ENCODE measurements around the gene SLC25A45.

Gene SLC25A45

DNA sequence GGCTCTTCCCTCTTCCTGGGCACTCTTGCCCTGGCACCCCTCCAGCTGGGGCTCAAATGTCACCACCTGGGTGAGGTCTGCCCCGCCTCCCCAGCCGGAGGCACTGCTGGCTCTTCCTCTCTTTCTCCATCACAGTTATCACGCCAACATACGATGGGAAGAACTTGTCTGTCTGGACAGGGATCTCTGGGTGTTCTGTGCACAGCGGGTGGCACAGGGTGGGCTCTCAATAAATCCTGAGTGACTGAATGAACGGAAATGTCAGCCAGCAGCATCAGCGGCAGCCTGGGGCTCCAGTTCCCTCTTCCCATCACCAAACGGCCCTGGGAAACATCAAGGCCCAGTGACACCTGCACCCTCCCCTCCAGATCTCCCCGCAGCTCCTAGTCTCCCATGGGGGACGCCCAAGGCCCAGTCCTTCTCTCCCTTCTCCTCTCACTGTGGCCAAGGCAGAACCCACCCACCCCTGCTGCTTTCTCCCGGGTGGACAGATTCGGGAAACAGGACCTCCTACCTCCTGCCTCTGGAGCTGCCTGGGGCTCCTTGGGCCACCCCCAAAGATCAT, 440 bp upstream of the SLC25A45 start:
- H3K36me3 ChIP-seq (ENCODE audit: control insufficient read depth, insufficient read depth, low read length): peaks cover 1% of the 10 kb centered on the region
- peak overlapping the region; percentile 99 for H3K27ac ChIP-seq (ENCODE audit: low read depth, low read length, severe bottlenecking)
- 79 to 84% methylated on average over 8 to 11 of the region's 12 CpGs for WGBS, 2 experiments (ENCODE audit: insufficient coverage in 2 of 2)
- H3K4me3 ChIP-seq (ENCODE audit: extremely low read depth, insufficient read depth, low read length, poor library complexity, severe bottlenecking): peak overlapping the region; percentile 21
- H3K9me3 ChIP-seq (ENCODE audit: control insufficient read depth, low read length): no peaks in the 10 kb centered on the region
- H3K4me1 ChIP-seq (ENCODE audit: control insufficient read depth, insufficient read depth, low read length, poor library complexity, severe bottlenecking): peaks cover 36% of the 10 kb centered on the region

GRCh38 chr11:65381716-65382032, 772 bp downstream of the SLC25A45 start:
- no peaks in the 10 kb centered on the region for H3K36me3 ChIP-seq (ENCODE audit: control insufficient read depth, insufficient read depth, low read length)
- WGBS, 2 experiments (ENCODE audit: insufficient coverage in 2 of 2): 20 to 21% methylated on average over 1 to 2 of the region's 6 CpGs
- no peaks in the 10 kb centered on the region for H3K9me3 ChIP-seq (ENCODE audit: control insufficient read depth, low read length)
- H3K4me1 ChIP-seq (ENCODE audit: control insufficient read depth, insufficient read depth, low read length, poor library complexity, severe bottlenecking): peaks cover 41% of the 10 kb centered on the region
- H3K27ac ChIP-seq (ENCODE audit: low read depth, low read length, severe bottlenecking): peak overlapping the region; percentile 99
- peak overlapping the region; percentile 21 for H3K4me3 ChIP-seq (ENCODE audit: extremely low read depth, insufficient read depth, low read length, poor library complexity, severe bottlenecking)

GRCh38 chr11:65380460-65381119, 1.9 kb downstream of the SLC25A45 start:
- H3K4me1 ChIP-seq (ENCODE audit: control insufficient read depth, insufficient read depth, low read length, poor library complexity, severe bottlenecking): peaks cover 40% of the 10 kb centered on the region
- no peak overlapping the region for H3K4me3 ChIP-seq (ENCODE audit: extremely low read depth, insufficient read depth, low read length, poor library complexity, severe bottlenecking)
- 96 to 98% methylated on average over 14 to 15 of the region's 16 CpGs for WGBS, 2 experiments (ENCODE audit: insufficient coverage in 2 of 2)
- peak overlapping the region; percentile 99 for H3K27ac ChIP-seq (ENCODE audit: low read depth, low read length, severe bottlenecking)
- no peaks in the 10 kb centered on the region for H3K36me3 ChIP-seq (ENCODE audit: control insufficient read depth, insufficient read depth, low read length)
- no peaks in the 10 kb centered on the region for H3K9me3 ChIP-seq (ENCODE audit: control insufficient read depth, low read length)

DNA sequence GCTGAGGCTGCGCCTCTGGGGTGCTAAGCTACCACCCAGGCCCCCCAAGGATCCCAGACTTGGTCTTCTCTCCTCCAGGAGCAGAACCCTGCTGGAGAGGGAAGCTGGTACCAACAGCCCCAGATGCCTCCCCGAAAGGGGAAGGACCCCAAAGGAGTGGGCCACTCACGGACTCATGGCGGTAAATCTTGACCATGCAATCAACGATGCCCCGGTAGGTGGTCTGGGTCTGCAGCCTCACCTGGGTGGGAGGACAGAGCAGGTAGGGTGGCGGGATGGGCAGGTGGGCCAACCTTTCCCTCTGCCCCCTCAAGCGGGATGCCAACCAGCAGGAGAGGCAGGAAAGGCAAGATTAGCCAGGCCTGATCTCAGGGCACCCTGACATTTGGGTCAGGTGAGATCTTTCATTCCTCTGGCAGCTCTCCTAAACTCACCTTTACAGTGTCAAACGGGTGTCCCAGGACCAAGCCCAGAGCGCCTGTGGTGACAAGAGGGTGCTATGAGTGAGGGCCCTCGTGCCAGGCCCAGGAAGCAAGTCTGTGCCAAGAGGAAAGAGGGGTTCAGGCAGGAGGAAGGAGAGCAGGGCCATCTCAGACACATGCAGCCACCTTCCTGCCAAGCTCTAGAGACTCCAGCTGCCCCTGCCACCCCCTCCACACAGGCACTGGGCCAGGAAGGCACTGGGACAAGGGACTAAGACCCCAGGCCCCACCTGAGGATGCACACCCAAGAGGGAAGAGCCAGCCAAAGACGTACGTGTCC, 2.6 kb downstream of the SLC25A45 start:
- peaks cover 38% of the 10 kb centered on the region for H3K4me1 ChIP-seq (ENCODE audit: control insufficient read depth, insufficient read depth, low read length, poor library complexity, severe bottlenecking)
- H3K9me3 ChIP-seq (ENCODE audit: control insufficient read depth, low read length): no peaks in the 10 kb centered on the region
- H3K27ac ChIP-seq (ENCODE audit: low read depth, low read length, severe bottlenecking): no peak overlapping the region
- H3K36me3 ChIP-seq (ENCODE audit: control insufficient read depth, insufficient read depth, low read length): no peaks in the 10 kb centered on the region
- H3K4me3 ChIP-seq (ENCODE audit: extremely low read depth, insufficient read depth, low read length, poor library complexity, severe bottlenecking): no peak overlapping the region
- WGBS, 2 experiments (ENCODE audit: insufficient coverage in 2 of 2): 94 to 96% methylated on average over 10 to 12 of the region's 13 CpGs

DNA sequence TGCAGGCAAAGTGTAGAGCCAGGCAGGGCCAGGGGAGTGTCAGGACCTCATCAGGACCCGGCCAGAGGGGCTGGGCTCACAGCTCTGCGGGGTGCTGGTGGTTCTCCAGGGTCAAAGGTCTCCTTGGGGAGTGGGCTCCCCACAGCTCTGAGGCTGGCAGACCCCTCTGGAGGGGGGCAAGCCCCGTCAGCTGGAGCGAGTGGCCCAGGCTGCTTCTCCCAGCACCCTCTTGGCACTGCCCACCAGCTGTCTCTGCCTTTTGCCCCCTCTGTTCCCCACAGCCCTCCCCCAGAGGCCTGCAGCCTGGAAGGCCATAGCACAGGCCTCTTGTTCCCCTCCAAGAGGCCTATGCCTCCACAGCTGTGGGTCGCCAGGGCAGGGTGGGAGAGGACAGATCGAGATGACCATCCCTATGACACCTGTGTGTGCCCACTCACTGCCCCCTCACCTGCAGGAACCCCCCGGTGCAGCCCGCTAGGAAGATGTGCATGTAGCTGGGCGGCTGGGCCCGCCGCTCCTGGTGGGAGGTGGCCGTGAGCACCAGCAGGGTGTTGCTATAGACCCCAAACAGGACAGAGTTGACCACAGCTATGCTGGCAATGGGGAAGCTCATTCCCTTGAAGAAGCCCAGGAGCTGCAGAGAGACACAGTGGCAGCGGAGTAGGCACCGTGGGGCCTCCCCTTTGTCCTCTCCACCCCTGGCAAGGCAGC, 3.4 kb downstream of the SLC25A45 start:
- 87 to 94% methylated on average over 10 to 14 of the region's 14 CpGs for WGBS, 2 experiments (ENCODE audit: insufficient coverage in 2 of 2)
- no peaks in the 10 kb centered on the region for H3K9me3 ChIP-seq (ENCODE audit: control insufficient read depth, low read length)
- H3K4me3 ChIP-seq (ENCODE audit: extremely low read depth, insufficient read depth, low read length, poor library complexity, severe bottlenecking): no peak overlapping the region
- no peak overlapping the region for H3K27ac ChIP-seq (ENCODE audit: low read depth, low read length, severe bottlenecking)
- H3K4me1 ChIP-seq (ENCODE audit: control insufficient read depth, insufficient read depth, low read length, poor library complexity, severe bottlenecking): peaks cover 31% of the 10 kb centered on the region
- H3K36me3 ChIP-seq (ENCODE audit: control insufficient read depth, insufficient read depth, low read length): no peaks in the 10 kb centered on the region

- Histone ChIP-seq H3K4me3 (ENCODE audit: extremely low read depth, insufficient read depth, low read length, poor library complexity, severe bottlenecking) (no peak overlapping the region), H3K4me1 (ENCODE audit: control insufficient read depth, insufficient read depth, low read length, poor library complexity, severe bottlenecking) (peaks cover 25% of the 10 kb centered on the region), H3K27ac (ENCODE audit: low read depth, low read length, severe bottlenecking) (no peak overlapping the region), H3K9me3 (ENCODE audit: control insufficient read depth, low read length) (no peaks in the 10 kb centered on the region), H3K36me3 (ENCODE audit: control insufficient read depth, insufficient read depth, low read length) (no peaks in the 10 kb centered on the region)
- WGBS, 2 experiments (ENCODE audit: insufficient coverage in 2 of 2): 93% methylated on average over 9 to 19 of the region's 19 CpGs
Observed at GRCh38 chr11:65378208-65378927, 4.1 kb downstream of the SLC25A45 start.

- 95 to 100% methylated on average over 5 to 8 of the region's 8 CpGs for WGBS, 2 experiments (ENCODE audit: insufficient coverage in 2 of 2)
- H3K4me1 ChIP-seq (ENCODE audit: control insufficient read depth, insufficient read depth, low read length, poor library complexity, severe bottlenecking): peaks cover 19% of the 10 kb centered on the region
- no peak overlapping the region for H3K27ac ChIP-seq (ENCODE audit: low read depth, low read length, severe bottlenecking)
- no peaks in the 10 kb centered on the region for H3K36me3 ChIP-seq (ENCODE audit: control insufficient read depth, insufficient read depth, low read length)
- no peak overlapping the region for H3K4me3 ChIP-seq (ENCODE audit: extremely low read depth, insufficient read depth, low read length, poor library complexity, severe bottlenecking)
- no peaks in the 10 kb centered on the region for H3K9me3 ChIP-seq (ENCODE audit: control insufficient read depth, low read length)
Observed at GRCh38 chr11:65377777-65378176, 4.7 kb downstream of the SLC25A45 start.

DNA sequence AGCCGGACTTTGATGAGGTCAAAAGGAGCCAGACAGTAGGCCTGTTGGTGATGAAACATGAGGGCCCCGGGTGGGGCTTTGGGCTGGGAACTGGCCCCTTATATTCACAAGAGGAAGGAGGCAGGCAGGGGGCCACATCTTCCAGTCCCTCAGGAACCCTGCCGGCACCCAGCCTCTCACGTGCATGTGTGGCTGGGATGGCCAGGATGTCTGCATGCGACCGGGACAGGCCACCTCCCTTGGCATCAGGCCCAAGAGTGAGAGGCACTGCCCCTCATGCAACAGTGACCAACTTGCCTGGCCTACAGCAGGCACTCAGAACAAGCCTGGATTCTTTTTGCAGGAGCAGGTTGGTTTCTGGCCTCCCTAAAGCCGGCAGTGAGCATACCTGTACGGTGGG, 5.4 kb downstream of the SLC25A45 start:
- 85 to 90% methylated on average over 8 of the region's 8 CpGs for WGBS, 2 experiments (ENCODE audit: insufficient coverage in 2 of 2)

GRCh38 chr11:65376138-65376713, 6.2 kb downstream of the SLC25A45 start:
- 92 to 96% methylated on average over 15 to 16 of the region's 16 CpGs for WGBS, 2 experiments (ENCODE audit: insufficient coverage in 2 of 2)
- no peak overlapping the region for H3K27ac ChIP-seq (ENCODE audit: low read depth, low read length, severe bottlenecking)
- H3K4me3 ChIP-seq (ENCODE audit: extremely low read depth, insufficient read depth, low read length, poor library complexity, severe bottlenecking): no peak overlapping the region
- H3K36me3 ChIP-seq (ENCODE audit: control insufficient read depth, insufficient read depth, low read length): no peaks in the 10 kb centered on the region
- H3K4me1 ChIP-seq (ENCODE audit: control insufficient read depth, insufficient read depth, low read length, poor library complexity, severe bottlenecking): peaks cover 19% of the 10 kb centered on the region
- H3K9me3 ChIP-seq (ENCODE audit: control insufficient read depth, low read length): no peaks in the 10 kb centered on the region

More for the DNA sequence above, 5.4 kb downstream of the SLC25A45 start:
- Histone ChIP-seq H3K4me3 (ENCODE audit: extremely low read depth, insufficient read depth, low read length, poor library complexity, severe bottlenecking) (no peak overlapping the region), H3K36me3 (ENCODE audit: control insufficient read depth, insufficient read depth, low read length) (no peaks in the 10 kb centered on the region), H3K9me3 (ENCODE audit: control insufficient read depth, low read length) (no peaks in the 10 kb centered on the region), H3K4me1 (ENCODE audit: control insufficient read depth, insufficient read depth, low read length, poor library complexity, severe bottlenecking) (peaks cover 17% of the 10 kb centered on the region), H3K27ac (ENCODE audit: low read depth, low read length, severe bottlenecking) (no peak overlapping the region)

- H3K27ac ChIP-seq (ENCODE audit: low read depth, low read length, severe bottlenecking): no peak overlapping the region
- H3K4me3 ChIP-seq (ENCODE audit: extremely low read depth, insufficient read depth, low read length, poor library complexity, severe bottlenecking): no peak overlapping the region
- peaks cover 24% of the 10 kb centered on the region for H3K4me1 ChIP-seq (ENCODE audit: control insufficient read depth, insufficient read depth, low read length, poor library complexity, severe bottlenecking)
- 95 to 96% methylated on average over 8 of the region's 8 CpGs for WGBS, 2 experiments (ENCODE audit: insufficient coverage in 2 of 2)
- no peaks in the 10 kb centered on the region for H3K36me3 ChIP-seq (ENCODE audit: control insufficient read depth, insufficient read depth, low read length)
- H3K9me3 ChIP-seq (ENCODE audit: control insufficient read depth, low read length): no peaks in the 10 kb centered on the region
Observed at GRCh38 chr11:65375012-65375411, 7.4 kb downstream of the SLC25A45 start.

Measured in mesodermal cell (in vitro differentiated cells).